Thymus (tissue), 11 donors: ENCODE data around the gene CCDC8. TPM values are rescaled to one million over a fixed set of nuclear protein-coding genes. Genes with fewer than 3 reads are reported as not detected.
"Not testable (repeated sequence)": the region's sequence is repeated elsewhere in the genome, so short reads cannot be mapped to it uniquely, and the experiment has no call there.

ENCODE experiments used
- DNase-seq, 9 donors: peaks; one replicate each; pipeline ENCODE4 v3.0.0-alpha.2; 2013; ENCODE audit warnings: low spot score in 9 of 9, low read depth in 6 of 9, missing footprints in 1 of 9
- H3K27ac ChIP-seq, 2 donors: one replicate each; pipeline ENCODE4 v1.5.1; 2013; ENCODE audit warnings: control low read depth in 1 of 2, low read depth in 1 of 2, low read length in 1 of 2, mild to moderate bottlenecking in 1 of 2, moderate library complexity in 1 of 2
- H3K27me3 ChIP-seq, 2 donors: one replicate each; pipeline ENCODE4 v1.5.1; 2013; ENCODE audit warnings: low read length in 1 of 2; ENCODE audit not compliant: control insufficient read depth in 2 of 2, insufficient read depth in 1 of 2
- H3K36me3 ChIP-seq, 2 donors: one replicate each; pipeline ENCODE4 v1.5.1; 2013; ENCODE audit warnings: low read length in 1 of 2, mild to moderate bottlenecking in 1 of 2, moderate library complexity in 1 of 2; ENCODE audit not compliant: control insufficient read depth in 2 of 2, insufficient read depth in 2 of 2
- H3K4me1 ChIP-seq, 2 donors: one replicate each; pipeline ENCODE4 v1.5.1; 2013; ENCODE audit warnings: low read length in 2 of 2; ENCODE audit not compliant: control insufficient read depth in 2 of 2, insufficient read depth in 2 of 2
- H3K4me3 ChIP-seq, 2 donors: one replicate each; pipeline ENCODE4 v1.5.1; 2013; ENCODE audit warnings: low read length in 2 of 2, control low read depth in 1 of 2, mild to moderate bottlenecking in 1 of 2
- H3K9me3 ChIP-seq, 2 donors: one replicate each; pipeline ENCODE4 v1.5.1; 2013; ENCODE audit warnings: low read length in 1 of 2, mild to moderate bottlenecking in 1 of 2; ENCODE audit not compliant: control insufficient read depth in 2 of 2, insufficient read depth in 1 of 2
- WGBS: extraction: QIAGEN DNeasy Blood & Tissue Kit; methylation state at CpG from one replicate; pipeline ENCODE4 v1.1.7; 2013; 5-methylcytosine and 5-hydroxymethylcytosine counted together
- polyA plus RNA-seq: library from polyadenylated mRNA; stranded (reverse); fragments of 200-250 nt; gene quantifications from one replicate; pipeline ENCODE4 v1.2.3, GENCODE V29; 2013
- total RNA-seq: library from RNA; stranded (reverse); fragments of 120-200 nt; gene quantifications from one replicate; pipeline ENCODE4 v1.2.4, GENCODE V29; 2013
- donor health status: healthy.

The CCDC8 gene
- total and polyA plus RNA-seq, 2 donors = 8.6 to 10.3 TPM

DNA sequence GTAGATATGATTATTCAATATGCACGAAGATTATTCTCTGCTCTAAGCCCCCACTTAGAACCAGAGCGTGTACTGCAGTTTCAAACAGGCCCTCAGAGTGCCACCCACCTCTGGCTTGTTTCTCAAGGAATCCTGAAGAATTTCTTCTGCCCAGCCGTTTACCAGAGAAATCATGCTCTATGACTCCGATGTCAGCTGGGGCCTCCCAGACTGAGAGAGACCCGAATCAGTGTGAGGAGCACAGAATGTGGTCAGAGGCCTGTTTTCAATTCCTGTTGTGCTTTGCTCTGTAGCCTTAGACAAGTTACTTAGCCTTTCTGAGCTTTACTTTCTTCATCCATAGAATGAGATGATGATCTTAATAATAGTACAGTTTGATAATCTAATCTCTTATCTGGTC lies 9.8 kb upstream of the CCDC8 start:
- H3K9me3 ChIP-seq = no peaks in the 10 kb centered on the region
- H3K27me3 ChIP-seq = peaks cover 29 to 50% of the 10 kb centered on the region in 2 donors
- no peak overlapping the region for H3K27ac ChIP-seq
- no peak overlapping the region for H3K4me3 ChIP-seq
- no peak for DNase-seq
- WGBS = 93% methylated on average over 5 of the region's 5 CpGs
- no peaks in the 10 kb centered on the region for H3K36me3 ChIP-seq
- peaks cover 0 to 3% of the 10 kb centered on the region in 2 donors for H3K4me1 ChIP-seq

DNA sequence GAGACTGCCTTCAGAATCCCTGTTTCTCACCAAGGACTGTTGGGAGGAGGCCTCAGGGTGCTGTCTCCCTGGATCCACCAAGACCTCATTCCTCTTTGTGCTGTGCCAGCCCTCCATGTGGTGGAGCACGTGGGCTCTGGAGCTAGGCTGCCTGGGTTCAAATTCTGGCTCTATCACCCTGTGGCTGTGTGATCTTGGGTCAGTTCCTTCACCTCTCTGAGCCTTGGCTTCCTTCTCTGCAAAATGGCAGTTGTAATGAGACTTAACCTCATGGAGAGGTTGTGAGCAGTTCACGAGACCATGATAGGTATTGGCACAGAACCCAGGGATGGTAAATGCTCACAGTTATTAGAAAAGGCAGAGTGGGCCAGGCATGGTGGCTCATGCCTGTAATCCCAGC lies 9.0 kb upstream of the CCDC8 start:
- no peak overlapping the region for H3K27ac ChIP-seq
- peaks cover 21 to 46% of the 10 kb centered on the region in 2 donors for H3K27me3 ChIP-seq
- H3K4me1 ChIP-seq = peaks cover 0 to 3% of the 10 kb centered on the region in 2 donors
- no peaks in the 10 kb centered on the region for H3K36me3 ChIP-seq
- no peaks in the 10 kb centered on the region for H3K9me3 ChIP-seq
- DNase-seq = no peak
- no peak overlapping the region for H3K4me3 ChIP-seq
- 85% methylated on average over 2 of the region's 2 CpGs for WGBS

DNA sequence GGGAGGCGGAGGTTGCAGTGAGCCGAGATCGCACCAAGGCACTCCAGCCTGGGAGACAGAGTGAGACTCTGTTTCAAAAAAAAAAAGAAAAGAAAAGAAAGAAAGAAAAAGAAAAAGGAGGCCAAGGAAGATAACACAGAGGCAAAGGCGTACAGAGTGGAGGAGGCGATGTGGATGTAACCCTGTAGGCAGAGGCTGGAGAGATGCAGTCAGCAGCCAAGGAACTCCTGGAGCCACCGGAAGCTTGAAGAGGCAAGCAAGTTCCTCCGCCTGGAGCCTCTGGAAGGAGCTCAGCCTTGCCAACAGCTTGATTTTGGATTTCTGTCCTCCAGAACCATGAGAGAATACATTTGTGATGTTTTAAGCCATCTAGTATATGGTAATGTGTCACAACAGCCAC lies 6.7 kb upstream of the CCDC8 start:
- Histone ChIP-seq H3K27ac (no peak overlapping the region), H3K4me3 (no peak overlapping the region), H3K27me3 (peaks cover 14 to 46% of the 10 kb centered on the region in 2 donors), H3K4me1 (peaks cover 0 to 7% of the 10 kb centered on the region in 2 donors), H3K36me3 (no peaks in the 10 kb centered on the region), H3K9me3 (no peaks in the 10 kb centered on the region)
- WGBS = 95% methylated on average over 7 of the region's 7 CpGs
- no peak for DNase-seq

DNA sequence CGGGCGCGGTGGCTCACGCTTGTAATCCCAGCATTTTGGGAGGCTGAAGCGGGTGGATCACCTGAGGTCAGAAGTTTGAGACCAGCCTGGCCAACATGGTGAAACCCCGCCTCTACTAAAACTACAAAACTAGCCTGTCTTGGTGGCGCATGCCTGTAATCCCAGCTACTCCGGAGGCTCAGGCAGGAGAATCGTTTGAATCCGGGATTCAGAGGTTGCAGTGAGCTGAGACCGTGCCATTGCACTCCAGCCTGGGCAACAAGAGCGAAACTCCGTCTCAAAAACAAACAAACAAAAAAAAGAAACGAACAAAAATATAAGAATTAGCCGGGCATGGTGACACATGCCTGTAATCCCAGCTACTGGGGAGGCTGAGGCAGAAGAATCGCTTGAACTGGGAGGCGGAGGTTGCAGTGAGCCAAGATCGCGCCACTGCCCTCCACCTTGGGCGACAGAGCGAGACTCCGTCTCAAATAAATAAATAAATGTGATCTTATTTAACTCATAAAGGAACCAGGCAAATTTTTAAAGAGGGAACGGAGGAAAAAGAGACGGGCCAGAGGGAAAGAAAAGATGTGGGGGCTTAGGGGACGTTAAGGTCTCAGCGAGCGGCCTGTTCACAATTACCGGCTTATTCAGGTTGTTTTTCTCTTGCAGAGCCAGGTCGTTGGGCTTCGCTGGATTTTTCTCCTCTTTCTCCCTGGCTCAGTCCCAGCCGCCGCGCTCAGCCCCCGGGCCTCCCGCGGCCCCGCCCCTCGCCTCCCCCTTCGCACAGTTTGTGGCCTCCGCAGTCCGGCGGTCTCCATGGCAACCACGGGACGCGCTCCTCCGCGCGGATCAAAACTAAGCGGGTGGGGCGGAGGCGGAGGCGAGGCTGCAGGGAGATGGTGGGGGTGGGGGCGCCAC lies 2.7 kb upstream of the CCDC8 start:
- DNase-seq = peak in 4 of 9 donors; percentile 18 to 72 (median 33)
- Histone ChIP-seq H3K27ac (peak overlapping the region in 1 of 2 donors; percentile 43), H3K27me3 (peaks cover 44 to 72% of the 10 kb centered on the region in 2 donors)
- whole genome bisulfite sequencing = 29% methylated on average over 53 of the region's 53 CpGs
- not testable (repeated sequence) for H3K4me1 ChIP-seq, H3K36me3 ChIP-seq, H3K4me3 ChIP-seq, H3K9me3 ChIP-seq

DNA sequence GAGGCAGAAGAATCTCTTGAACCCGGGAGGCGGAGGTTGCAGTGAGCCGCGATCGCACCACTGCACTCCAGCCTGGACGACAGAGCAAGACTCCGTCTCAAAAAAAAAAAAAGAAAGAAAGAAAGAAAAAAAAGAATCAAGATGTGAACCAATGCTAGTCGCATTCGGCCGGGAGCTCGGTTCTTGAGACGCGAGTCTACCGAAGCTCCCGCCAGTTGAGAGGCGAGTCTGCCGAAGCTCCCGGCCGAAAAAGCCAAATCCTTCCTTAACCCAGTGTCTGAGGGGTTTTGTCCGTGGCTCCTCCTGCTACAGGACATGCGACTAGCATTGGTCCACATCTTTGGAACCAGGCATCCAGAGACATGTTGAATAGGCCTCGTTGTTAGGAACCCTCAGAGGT lies 1.5 kb upstream of the CCDC8 start:
- H3K27ac ChIP-seq, H3K4me3 ChIP-seq, DNase-seq, H3K9me3 ChIP-seq, H3K36me3 ChIP-seq, H3K4me1 ChIP-seq: not testable (repeated sequence)
- peaks cover 44 to 83% of the 10 kb centered on the region in 2 donors for H3K27me3 ChIP-seq
- WGBS = 96% methylated on average over 22 of the region's 22 CpGs

DNA sequence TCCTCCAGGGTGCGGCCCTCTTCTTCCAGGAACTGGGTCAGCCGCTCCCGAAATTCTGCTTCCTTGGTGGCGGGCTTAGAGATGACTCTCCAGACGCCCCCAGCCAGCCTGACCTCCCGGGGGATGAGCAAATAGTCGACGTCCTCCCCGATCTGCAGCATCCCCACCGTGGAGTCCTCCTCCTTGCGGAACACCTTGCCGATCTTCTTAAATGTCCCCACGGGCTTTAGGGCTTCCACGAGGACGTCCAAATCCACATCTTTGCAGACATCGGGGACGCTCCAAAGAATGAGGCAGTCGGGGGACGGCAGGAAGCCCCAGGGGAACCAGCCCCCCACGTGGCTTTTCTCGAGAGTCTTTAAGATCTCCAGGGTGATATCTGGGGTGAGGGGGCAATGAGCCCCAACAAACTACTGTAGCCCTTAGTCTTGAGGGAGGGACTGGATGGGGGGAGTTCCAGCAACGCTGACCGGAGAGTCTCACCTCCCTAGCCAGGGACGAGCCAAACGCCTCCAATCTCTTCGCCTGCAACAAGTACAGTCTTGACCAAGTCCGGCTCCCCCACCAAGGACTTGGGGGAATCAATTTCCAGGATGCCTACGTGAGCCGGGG lies 608 bp downstream of the CCDC8 start:
- no peaks in the 10 kb centered on the region for H3K36me3 ChIP-seq
- peaks cover 48 to 96% of the 10 kb centered on the region in 2 donors for H3K27me3 ChIP-seq
- DNase-seq = no peak
- H3K9me3 ChIP-seq = no peaks in the 10 kb centered on the region
- peak overlapping the region in 1 of 2 donors; percentile 59 for H3K27ac ChIP-seq
- H3K4me1 ChIP-seq = peaks cover 0 to 7% of the 10 kb centered on the region in 2 donors
- H3K4me3 ChIP-seq = peak overlapping the region; percentile 14 to 44
- 26% methylated on average over 29 of the region's 29 CpGs for WGBS

DNA sequence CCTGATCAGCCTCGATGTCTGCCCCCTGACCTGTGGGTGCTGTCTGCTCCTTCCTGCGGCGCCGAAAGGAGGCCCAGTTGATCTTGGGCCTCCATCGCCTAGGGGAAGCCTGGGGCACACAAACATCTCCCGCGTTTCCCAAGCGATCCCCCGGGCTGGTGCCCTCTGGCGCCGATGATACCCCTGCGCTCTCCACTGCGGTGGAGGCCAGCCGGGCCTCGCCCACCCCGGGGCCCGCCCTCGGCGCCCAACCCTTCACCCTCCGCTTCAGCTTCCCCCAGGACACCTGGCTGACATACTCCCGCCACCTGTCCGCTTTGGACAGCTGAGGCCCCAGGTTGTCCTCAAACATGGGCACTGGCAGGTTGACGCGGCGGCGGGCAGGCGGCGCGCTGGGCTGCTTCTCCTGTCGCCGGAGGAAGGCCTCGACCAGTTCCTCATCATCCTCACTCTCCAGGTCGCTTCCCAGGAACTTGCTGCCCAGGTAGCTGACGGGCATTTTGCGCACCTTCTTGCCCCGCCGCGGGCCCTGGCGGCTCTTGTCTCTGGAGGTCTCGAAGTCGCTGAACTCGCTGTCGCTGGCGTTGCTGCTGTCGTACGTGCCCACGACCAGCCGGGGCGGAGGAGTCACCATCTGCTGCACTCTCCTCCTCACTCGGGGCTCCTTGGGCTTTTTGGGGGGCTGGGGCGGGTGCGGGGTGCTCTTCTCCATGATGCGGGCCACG lies 1.3 kb downstream of the CCDC8 start:
- WGBS = 58% methylated on average over 54 of the region's 54 CpGs

DNA sequence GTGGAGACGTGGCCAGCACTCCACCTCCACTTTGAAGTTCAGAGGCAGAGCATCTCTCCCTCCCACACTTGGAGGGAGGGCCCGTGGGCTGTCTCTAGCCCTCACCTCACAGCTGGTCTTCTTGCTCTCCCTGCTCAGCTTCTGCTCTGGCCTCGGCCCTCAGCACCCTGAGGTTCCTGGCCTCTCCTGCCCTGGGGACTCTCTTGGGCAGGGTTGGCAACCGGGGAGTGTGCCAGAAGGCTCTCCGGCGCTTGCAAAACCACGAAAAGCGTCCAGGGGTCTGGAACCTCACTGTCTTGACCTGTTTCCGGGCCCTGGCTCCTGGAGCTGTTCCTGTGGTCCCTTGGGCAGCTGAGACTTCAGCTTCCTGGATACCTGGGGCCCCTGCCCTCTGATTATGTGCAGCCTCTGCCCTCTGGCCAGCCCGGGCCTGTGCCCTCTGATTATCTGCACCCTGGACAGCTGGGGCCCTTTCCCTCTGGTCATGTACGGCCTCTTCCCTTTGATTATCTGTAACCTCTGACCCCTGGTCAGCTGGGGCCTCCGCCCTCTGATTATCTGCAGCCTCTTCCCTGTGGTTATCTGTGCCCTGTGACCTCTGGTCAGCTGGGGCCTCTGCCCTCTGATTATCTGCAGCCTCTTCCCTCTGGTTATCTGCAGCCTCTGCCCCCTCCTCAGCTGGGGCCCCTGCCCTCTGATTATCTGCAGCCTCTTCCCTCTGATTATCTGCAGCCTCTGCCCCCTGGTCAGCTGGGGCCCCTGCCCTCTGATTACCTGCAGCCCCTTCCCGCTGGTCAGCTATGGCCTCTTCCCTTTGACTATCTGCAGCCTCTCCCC lies 2.1 kb downstream of the CCDC8 start:
- 88% methylated on average over 13 of the region's 13 CpGs for WGBS
- Histone ChIP-seq H3K27ac (no peak overlapping the region), H3K9me3 (no peaks in the 10 kb centered on the region), H3K36me3 (no peaks in the 10 kb centered on the region), H3K27me3 (peaks cover 43 to 96% of the 10 kb centered on the region in 2 donors), H3K4me1 (peaks cover 0 to 6% of the 10 kb centered on the region in 2 donors), H3K4me3 (peak overlapping the region in 1 of 2 donors; percentile 44)
- no peak for DNase-seq

More for the DNA sequence above, 1.3 kb downstream of the CCDC8 start:
- Histone ChIP-seq H3K27ac (no peak overlapping the region), H3K27me3 (peaks cover 48 to 96% of the 10 kb centered on the region in 2 donors), H3K4me3 (peak overlapping the region; percentile 3 to 44), H3K4me1 (peaks cover 0 to 10% of the 10 kb centered on the region in 2 donors), H3K36me3 (no peaks in the 10 kb centered on the region), H3K9me3 (no peaks in the 10 kb centered on the region)
- no peak for DNase-seq
